AG04449 (cell line): ENCODE measurements around the gene SLC15A1.

Experiments used
- CTCF ChIA-PET: fragments of 350-600 bp; formaldehyde crosslinking; extraction: SDS; loops from one replicate; lab custom pipeline; 2021; ENCODE audit warnings: antibody characterized with exemption; lab: Yijun Ruan, JAX
- POLR2A ChIA-PET: fragments of 400-600, 350-600 bp; formaldehyde crosslinking; extraction: SDS; loops from one replicate; lab custom pipeline; 2020; ENCODE audit warnings: antibody characterized with exemption, inconsistent platforms; lab: Yijun Ruan, JAX
- DNase-seq: peaks from one replicate; pipeline ENCODE4 v3.0.0-alpha.2; 2010; ENCODE audit warnings: low read depth, low spot score
- H3K4me3 ChIP-seq: 2 replicates; pipeline ENCODE4 v1.5.1; 2011; ENCODE audit warnings: low read depth, mild to moderate bottlenecking, control low read depth, low read length
- CTCF ChIP-seq: IDR thresholded peaks from one replicate; pipeline ENCODE4 v1.5.1; 2011; ENCODE audit warnings: mild to moderate bottlenecking, moderate library complexity, low read length, control low read depth, inconsistent platforms; ENCODE audit not compliant: insufficient read depth; ENCODE audit errors: missing control alignments

SLC15A1 gene

GRCh38 chr13:98730441-98730840 is 22.0 kb downstream of the SLC15A1 start:
- POLR2A ChIA-PET, result no interaction called here
- no peak for DNase-seq
- no peak for TF ChIP-seq CTCF
- no peak overlapping the region for H3K4me3 ChIP-seq
- CTCF ChIA-PET, result no interaction called here

DNA sequence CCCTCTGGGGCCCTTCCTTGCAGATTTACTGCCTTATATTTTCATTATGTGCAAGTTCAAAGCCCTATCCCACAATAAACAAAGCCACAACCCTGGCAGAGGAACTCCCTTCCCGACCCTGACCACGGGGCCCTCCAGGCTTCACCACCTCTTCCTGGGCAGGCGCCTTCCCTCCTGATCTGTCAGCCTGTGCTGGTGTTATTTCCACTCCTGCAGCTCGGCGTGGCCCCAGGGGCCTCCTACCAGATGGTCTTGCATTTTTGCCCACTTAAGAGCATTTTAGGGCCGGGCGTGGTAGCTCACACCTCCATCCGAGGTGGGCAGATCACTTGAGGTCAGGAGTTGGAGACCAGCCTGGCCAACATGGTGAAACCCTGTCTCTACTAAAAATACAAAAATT is 22.8 kb downstream of the SLC15A1 start:
- no peak for TF ChIP-seq CTCF
- H3K4me3 ChIP-seq, result no peak overlapping the region
- ChIA-PET POLR2A (no interaction called here), CTCF (no interaction called here)
- no peak for DNase-seq

DNA sequence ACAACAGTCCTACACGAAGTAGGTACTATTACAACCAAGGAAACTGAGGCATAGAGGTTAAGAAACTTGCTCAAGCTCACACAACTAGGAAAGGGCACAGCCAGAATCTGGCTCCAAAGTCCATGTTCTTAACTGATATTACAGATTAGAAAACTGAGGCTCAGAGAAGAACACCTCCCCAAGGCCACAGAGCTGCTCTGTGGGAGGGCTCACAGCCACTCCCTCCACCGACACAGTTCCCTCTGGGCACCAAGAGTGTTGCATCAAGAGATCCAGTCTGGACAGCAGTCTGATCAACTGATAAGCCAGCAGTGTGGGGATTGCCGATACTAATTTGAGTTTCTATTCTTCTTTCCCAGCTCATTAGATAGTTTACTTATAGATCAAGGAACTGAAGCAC is 29.5 kb downstream of the SLC15A1 start:
- no peak overlapping the region for H3K4me3 ChIP-seq
- no peak for TF ChIP-seq CTCF
- DNase-seq, result no peak
- ChIA-PET CTCF (no interaction called here), POLR2A (no interaction called here)

DNA sequence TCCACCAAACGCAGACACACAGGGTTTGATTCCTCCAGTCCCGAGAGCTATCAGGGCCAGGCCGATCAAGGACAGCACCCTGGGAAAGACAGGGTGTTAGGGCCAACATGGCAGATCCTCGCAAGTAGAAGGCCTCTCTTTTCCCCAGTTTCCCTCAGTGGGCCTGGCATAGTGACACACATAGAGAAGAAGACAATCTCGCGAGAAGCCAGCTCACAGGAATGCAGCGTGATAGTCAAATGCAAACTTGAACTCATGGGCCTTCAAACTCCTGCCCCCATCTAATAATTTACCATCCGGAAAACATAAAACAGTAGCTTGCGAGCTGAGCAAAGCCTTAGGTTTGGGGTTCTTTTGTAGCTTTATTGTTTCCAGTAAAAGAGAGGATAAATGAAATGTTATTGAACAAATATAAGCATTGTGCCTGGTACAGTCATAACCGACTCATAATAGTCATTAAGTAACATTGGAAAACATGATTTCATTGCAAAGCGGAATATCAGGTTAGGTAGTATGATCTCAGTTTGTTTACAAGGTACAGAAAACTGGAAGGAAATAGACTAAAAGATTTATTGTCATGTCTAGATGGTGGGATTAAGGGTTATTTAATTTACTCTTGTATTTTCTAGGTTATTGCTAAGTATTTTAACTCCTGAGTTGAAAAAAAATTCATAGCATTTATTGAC is 30.5 kb downstream of the SLC15A1 start:
- H3K4me3 ChIP-seq, result no peak overlapping the region
- DNase-seq, result no peak
- CTCF ChIA-PET, result no interaction called here
- TF ChIP-seq CTCF, result no peak
- POLR2A ChIA-PET, result no interaction called here

DNA sequence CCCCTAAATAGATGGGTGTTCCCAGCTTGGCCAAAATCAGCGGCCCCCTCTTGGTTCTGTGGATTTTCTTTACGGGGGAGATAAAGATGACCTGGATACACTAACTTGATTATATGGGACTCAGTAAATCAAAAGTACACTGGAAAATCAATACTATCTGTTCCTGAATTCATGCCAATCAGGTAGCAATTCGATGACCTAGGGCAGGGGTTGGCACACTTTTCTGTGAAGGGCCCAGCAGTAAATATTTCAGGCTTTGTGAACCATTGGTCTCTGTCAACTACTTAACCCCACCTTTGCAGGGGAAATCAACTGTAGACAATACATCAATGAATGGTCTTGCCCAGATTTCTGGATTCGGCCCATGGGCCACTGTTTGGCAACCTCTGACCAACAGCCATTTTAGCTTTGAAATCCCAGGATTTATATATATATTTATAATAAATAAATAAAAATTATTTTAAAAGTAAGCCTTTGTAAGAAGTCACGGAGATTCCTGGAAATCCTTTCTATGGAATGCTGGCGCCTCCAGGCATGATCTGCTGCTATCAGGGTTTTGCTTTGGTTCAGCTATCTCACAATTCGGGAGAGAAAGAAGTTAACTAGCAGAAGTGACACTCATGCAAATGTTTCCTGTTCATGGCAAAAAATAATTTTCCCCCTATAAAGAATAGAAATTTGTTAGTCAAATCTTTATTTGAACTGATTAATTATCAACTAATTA is 32.8 kb downstream of the SLC15A1 start:
- ChIA-PET CTCF (interaction anchor here (0.8 kb wide), 1 partner anchor 809 kb away, joined by 3 read pairs; no protein-coding TSS in a partner anchor), POLR2A (no interaction called here)
- no peak for DNase-seq
- no peak overlapping the region for H3K4me3 ChIP-seq
- TF ChIP-seq CTCF, result no peak

DNA sequence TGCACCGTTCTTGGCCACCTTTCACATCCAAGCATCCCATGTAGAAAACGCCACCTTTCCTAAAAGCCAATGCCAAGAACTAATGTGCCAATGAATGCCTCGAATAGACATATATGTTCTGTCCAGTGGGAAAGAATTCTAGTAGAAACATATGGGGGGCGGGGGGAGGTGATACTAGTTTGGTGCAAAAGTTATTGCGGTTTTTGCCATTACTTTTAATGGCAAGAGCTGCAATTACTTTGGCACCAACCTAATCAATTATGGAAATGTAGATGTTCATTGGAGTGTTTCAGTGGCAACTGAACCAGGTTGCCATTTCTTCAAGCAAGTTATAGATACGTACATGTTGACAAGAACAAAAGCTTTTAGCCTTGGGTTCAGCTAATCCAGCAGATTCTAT is 34.6 kb downstream of the SLC15A1 start:
- no peak for TF ChIP-seq CTCF
- POLR2A ChIA-PET, result no interaction called here
- CTCF ChIA-PET, result no interaction called here
- H3K4me3 ChIP-seq, result no peak overlapping the region
- DNase-seq, result no peak
